CD4-positive, alpha-beta T cell (primary cell): Measurements from ENCODE around the gene TSR3. TPM values are rescaled to one million over a fixed set of nuclear protein-coding genes. Genes with fewer than 3 reads are reported as not detected.

Experiments
- ATAC-seq: fragments of 200-7000 bp; cut with Tn5 transposase; one replicate; pipeline ENCODE4 v1.10.0; 2022; ENCODE audit warnings: mild to moderate bottlenecking; ENCODE audit not compliant: poor library complexity
- CTCF ChIA-PET: fragments of 350-600 bp; sonication (Branson Sonifier 250); formaldehyde crosslinking; loops from one replicate; lab custom pipeline; 2021; ENCODE audit warnings: antibody characterized with exemption, inconsistent platforms; lab: Charles Lee
- POLR2A ChIA-PET: fragments of 350-600 bp; sonication (Branson Sonifier 250); formaldehyde crosslinking; loops from one replicate; lab custom pipeline; 2021; ENCODE audit warnings: antibody characterized with exemption, inconsistent platforms; lab: Charles Lee
- DNase-seq, 14 experiments: peaks; one replicate each; pipeline ENCODE4 v3.0.0-alpha.2; 2013 to 2020; ENCODE audit warnings: mixed read lengths in 2 of 14
- H3K27ac ChIP-seq, 2 donors: one replicate each; pipeline versions ENCODE4 v1.5.1 to v1.7.0; 2013; ENCODE audit warnings: low read length in 2 of 2, low read depth in 1 of 2, mild to moderate bottlenecking in 1 of 2
- H3K27me3 ChIP-seq, 2 experiments: 1 replicate in 1 of 2; 2 replicates in 1 of 2; pipeline versions ENCODE4 v1.6.1 to v1.7.0; 2013; ENCODE audit warnings: low read length in 2 of 2, control low read depth in 1 of 2, mild to moderate bottlenecking in 1 of 2, moderate library complexity in 1 of 2; ENCODE audit not compliant: insufficient read depth in 2 of 2, control insufficient read depth in 1 of 2
- H3K36me3 ChIP-seq: one replicate; pipeline ENCODE4 v1.6.1; 2013; ENCODE audit warnings: low read length, control low read depth; ENCODE audit not compliant: insufficient read depth
- H3K4me1 ChIP-seq: one replicate; pipeline ENCODE4 v1.6.1; 2013; ENCODE audit warnings: low read length, control low read depth; ENCODE audit not compliant: insufficient read depth
- H3K4me3 ChIP-seq: one replicate; pipeline ENCODE4 v1.5.1; 2013; ENCODE audit warnings: mild to moderate bottlenecking, low read length, moderate library complexity
- H3K9me3 ChIP-seq, 2 experiments: 1 replicate in 1 of 2; 2 replicates in 1 of 2; pipeline versions ENCODE4 v1.6.1 to v1.7.0; 2013; ENCODE audit warnings: low read length in 2 of 2, mild to moderate bottlenecking in 2 of 2, control low read depth in 1 of 2, moderate library complexity in 1 of 2; ENCODE audit not compliant: control insufficient read depth in 1 of 2, insufficient read depth in 1 of 2
- H3K27ac Mint-ChIP-seq: one replicate; pipeline ENCODE4 v1.8.0; 2020; ENCODE audit warnings: mixed read lengths
- H3K27me3 Mint-ChIP-seq: one replicate; pipeline ENCODE4 v1.8.0; 2021; ENCODE audit warnings: mixed read lengths
- H3K36me3 Mint-ChIP-seq: one replicate; pipeline ENCODE4 v1.8.0; 2021; ENCODE audit warnings: low read depth, mixed read lengths
- H3K4me1 Mint-ChIP-seq: one replicate; pipeline ENCODE4 v1.8.0; 2021; ENCODE audit warnings: low read depth, mixed read lengths
- H3K4me3 Mint-ChIP-seq: one replicate; pipeline ENCODE4 v1.8.0; 2020; ENCODE audit warnings: mild to moderate bottlenecking, mixed read lengths
- H3K9me3 Mint-ChIP-seq: one replicate; pipeline ENCODE4 v1.8.0; 2020; ENCODE audit warnings: mixed read lengths
- intact Hi-C, 2 experiments: fragments of 100-400 bp; cut with DNase I in 1 of 2; cut with micrococcal nuclease in 1 of 2; formaldehyde crosslinking; loops; one replicate each; pipeline versions ENCODE4 v1.15.1 to v1.9.0; 2023 to 2025; cut with DNase I, micrococcal nuclease
- total RNA-seq, 174 experiments: library from RNA in 2 of 174; stranded (reverse) in 2 of 174; gene quantifications; one replicate each; pipeline ENCODE4 v1.2.3 and lab custom pipeline; 2021 to 2026
- TF ChIP-seq, protein P1 (sequence below): fragments of 200-600 bp; IDR thresholded peaks from one replicate; pipeline ENCODE4 v1.8.0; 2022; ENCODE audit warnings: antibody characterized with exemption, mild to moderate bottlenecking

The TSR3 gene
- total RNA-seq, 2 experiments from 2014 or later: 19.9 to 21.4 TPM

DNA sequence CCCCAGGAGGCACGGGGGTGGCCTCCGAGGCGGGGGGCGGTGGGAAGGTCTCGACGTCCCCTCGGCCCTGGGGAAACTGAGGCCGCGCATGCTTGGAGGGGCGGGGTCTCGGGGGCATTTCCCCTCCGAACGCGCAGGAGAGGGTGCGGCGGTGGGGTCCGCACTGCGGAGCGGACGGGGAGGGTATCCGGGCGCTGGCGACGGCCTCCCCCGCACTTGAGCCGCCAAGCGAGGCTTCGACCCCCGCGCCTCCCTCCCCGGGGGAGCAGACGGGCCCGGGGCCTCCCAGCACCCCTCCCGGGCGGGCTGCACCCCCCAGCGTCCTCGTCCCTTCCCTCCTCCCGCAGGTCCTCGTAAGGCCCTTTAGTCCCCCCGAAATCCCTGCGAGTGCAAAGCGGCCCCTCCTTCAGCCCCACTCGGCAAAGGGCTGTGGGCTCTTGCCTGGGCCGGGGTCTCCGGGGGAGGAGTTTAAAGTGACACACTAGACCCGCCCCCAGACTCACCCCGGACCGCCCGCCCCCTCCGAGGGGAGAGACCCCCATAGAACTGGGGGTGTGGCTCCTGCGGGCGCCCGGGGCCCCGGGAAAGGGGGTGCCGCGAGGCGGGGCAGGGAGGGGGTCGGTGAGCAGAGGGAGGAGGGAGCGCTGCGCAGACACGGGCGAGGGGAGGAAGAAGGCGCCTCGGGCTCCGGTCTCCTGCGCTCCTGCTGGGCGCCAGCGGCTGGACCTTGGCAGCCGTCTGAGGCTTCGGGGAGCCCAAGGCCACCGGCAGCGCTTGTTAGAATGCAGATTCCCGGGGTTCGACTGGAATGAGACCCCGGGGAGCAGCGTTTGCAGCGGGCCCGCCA lies 17.6 kb downstream of the TSR3 start:
- Histone ChIP-seq H3K4me3 (peak overlapping the region; percentile 28), H3K27ac (no peak overlapping the region), H3K4me1 (peaks cover 47% of the 10 kb centered on the region), H3K27me3 (peaks cover 31 to 44% of the 10 kb centered on the region in 2 experiments), H3K9me3 (peaks cover 0 to 39% of the 10 kb centered on the region in 2 experiments), H3K36me3 (no peaks in the 10 kb centered on the region)
- TF ChIP-seq, protein P1, sequence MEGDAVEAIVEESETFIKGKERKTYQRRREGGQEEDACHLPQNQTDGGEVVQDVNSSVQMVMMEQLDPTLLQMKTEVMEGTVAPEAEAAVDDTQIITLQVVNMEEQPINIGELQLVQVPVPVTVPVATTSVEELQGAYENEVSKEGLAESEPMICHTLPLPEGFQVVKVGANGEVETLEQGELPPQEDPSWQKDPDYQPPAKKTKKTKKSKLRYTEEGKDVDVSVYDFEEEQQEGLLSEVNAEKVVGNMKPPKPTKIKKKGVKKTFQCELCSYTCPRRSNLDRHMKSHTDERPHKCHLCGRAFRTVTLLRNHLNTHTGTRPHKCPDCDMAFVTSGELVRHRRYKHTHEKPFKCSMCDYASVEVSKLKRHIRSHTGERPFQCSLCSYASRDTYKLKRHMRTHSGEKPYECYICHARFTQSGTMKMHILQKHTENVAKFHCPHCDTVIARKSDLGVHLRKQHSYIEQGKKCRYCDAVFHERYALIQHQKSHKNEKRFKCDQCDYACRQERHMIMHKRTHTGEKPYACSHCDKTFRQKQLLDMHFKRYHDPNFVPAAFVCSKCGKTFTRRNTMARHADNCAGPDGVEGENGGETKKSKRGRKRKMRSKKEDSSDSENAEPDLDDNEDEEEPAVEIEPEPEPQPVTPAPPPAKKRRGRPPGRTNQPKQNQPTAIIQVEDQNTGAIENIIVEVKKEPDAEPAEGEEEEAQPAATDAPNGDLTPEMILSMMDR: no peak
- Mint-ChIP-seq H3K27ac (no peak overlapping the region), H3K27me3 (peaks cover 21% of the 10 kb centered on the region), H3K36me3 (no peaks in the 10 kb centered on the region), H3K4me3 (no peak overlapping the region), H3K9me3 (no peaks in the 10 kb centered on the region), H3K4me1 (peaks cover 12% of the 10 kb centered on the region)
- no peak for ATAC-seq
- no peak for DNase-seq
- CTCF ChIA-PET: interaction anchor here (2.0 kb wide), 1 partner anchor 9 kb away, joined by 5 read pairs; no protein-coding TSS in a partner anchor
- POLR2A ChIA-PET: no interaction called here
- intact Hi-C loops: no loop called here

DNA sequence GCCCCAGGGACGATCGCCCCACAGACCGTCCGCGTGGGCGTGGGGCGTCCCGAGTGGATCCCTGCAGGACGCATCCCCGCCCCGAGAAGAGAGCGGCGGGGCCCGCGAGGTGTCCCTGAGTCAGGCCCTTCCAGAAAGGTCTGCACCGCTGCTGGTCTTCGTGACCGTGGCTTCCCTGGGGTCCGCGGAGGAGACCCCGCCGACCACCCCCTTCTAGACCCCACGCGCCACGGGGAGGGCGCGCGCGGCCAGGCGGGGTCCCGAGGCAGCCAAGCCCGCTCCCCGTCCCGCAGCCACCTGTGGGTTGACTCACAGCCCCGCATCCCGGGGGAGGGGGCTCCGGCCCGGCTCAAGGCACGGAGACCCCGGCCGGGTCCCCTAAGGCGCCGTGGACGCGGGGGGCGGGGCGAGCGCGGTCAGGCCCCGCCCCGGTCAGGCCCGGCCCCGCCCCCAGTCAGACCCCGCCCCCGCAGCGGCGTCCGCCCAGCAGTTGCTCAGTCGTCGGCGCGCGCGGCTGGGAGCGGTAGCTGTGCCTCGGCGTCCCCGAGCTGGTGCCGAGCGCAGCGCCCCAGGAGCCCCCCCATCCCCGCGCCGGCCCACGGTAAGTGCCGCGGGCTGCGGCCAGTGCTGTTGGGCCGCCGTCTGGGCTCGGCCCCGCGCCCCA lies 18.4 kb downstream of the TSR3 start, which contains the start of gene BAIAP3:
Gene BAIAP3 (plus strand): TSS at position 497 of the 664 bp plus-strand sequence. CDS start 4,905 bp downstream, outside the sequence.
- H3K9me3 Mint-ChIP-seq: no peaks in the 10 kb centered on the region
- peak; percentile 74 for ATAC-seq
- no peak within 1 kb of the TSS for H3K27ac Mint-ChIP-seq
- Histone ChIP-seq H3K9me3 (peaks cover 0 to 39% of the 10 kb centered on the region in 2 experiments), H3K4me1 (peaks cover 47% of the 10 kb centered on the region), H3K36me3 (no peaks in the 10 kb centered on the region), H3K4me3 (peak within 1 kb of the TSS; percentile 45), H3K27me3 (peaks cover 31 to 44% of the 10 kb centered on the region in 2 experiments), H3K27ac (no peak within 1 kb of the TSS)
- H3K36me3 Mint-ChIP-seq: no peaks in the 10 kb centered on the region
- TF ChIP-seq, protein P1: no peak
- H3K4me3 Mint-ChIP-seq: peak within 1 kb of the TSS; percentile 85
- H3K27me3 Mint-ChIP-seq: peaks cover 21% of the 10 kb centered on the region
- peaks cover 12% of the 10 kb centered on the region for H3K4me1 Mint-ChIP-seq
- CTCF ChIA-PET: interaction anchor here (2.0 kb wide), 1 partner anchor 9 kb away, joined by 5 read pairs; no protein-coding TSS in a partner anchor
- DNase-seq: peak in 11 of 14 experiments; percentile 26 to 77 (median 42)
- POLR2A ChIA-PET: interaction anchor here (1.1 to 3.1 kb wide), 2 partner anchors 10 to 16 kb away, joined by 3 to 15 read pairs; no protein-coding TSS in a partner anchor
- intact Hi-C loops: no loop called here

DNA sequence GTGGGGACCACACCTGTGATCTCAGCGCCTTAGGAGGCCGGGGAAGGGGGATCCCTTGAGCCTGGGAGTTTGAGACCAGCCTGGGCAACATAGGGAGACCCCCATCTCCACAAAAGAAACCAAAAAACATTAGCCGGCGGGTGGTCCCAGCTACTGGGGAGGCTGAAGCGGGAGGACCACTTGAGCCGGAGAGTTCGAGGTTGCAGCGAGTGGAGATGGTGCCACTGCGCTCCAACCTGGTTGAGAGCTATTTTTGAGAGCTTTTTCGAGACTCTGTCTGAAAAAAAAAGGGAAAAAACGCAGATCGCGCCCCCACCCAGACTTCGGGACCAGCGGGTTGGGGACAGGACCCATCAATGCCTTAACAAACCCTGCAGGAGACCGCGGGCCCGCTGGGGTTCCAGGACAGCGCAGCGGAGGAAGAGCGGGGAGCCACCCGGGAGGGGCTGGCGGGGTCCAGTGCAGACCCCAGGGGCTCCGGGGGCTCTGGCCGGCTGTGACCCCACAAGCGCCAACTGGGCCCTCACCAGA lies 19.0 kb downstream of the TSR3 start:
- no peak for ATAC-seq
- DNase-seq: no peak

More for the DNA sequence above, 19.0 kb downstream of the TSR3 start:
- no peak overlapping the region for H3K27ac ChIP-seq
- ChIA-PET CTCF (interaction anchor here (2.0 kb wide), 1 partner anchor 10 kb away, joined by 5 read pairs; no protein-coding TSS in a partner anchor), POLR2A (interaction anchor here (1.1 to 3.1 kb wide), 2 partner anchors 10 to 16 kb away, joined by 3 to 15 read pairs; no protein-coding TSS in a partner anchor)
- H3K27me3 ChIP-seq: peaks cover 31 to 44% of the 10 kb centered on the region in 2 experiments
- Mint-ChIP-seq H3K27ac (no peak overlapping the region), H3K27me3 (peaks cover 21% of the 10 kb centered on the region), H3K4me3 (peak overlapping the region; percentile 85), H3K4me1 (peaks cover 12% of the 10 kb centered on the region), H3K36me3 (no peaks in the 10 kb centered on the region), H3K9me3 (no peaks in the 10 kb centered on the region)
- H3K4me1 ChIP-seq: peaks cover 47% of the 10 kb centered on the region
- peak overlapping the region; percentile 45 for H3K4me3 ChIP-seq
- no peaks in the 10 kb centered on the region for H3K36me3 ChIP-seq
- intact Hi-C loops: no loop called here
- H3K9me3 ChIP-seq: peaks cover 0 to 39% of the 10 kb centered on the region in 2 experiments
- TF ChIP-seq, protein P1: no peak
